HCT116 (cell line): ENCODE data around the gene GRIK4. TPM values are rescaled to one million over a fixed set of nuclear protein-coding genes. Genes with fewer than 3 reads are reported as not detected.

Source experiments
- ATAC-seq: fragments of 200-7000 bp; cut with Tn5 transposase; 2 replicates; pipeline ENCODE4 v1.9.1; 2020; ENCODE audit warnings: mild to moderate bottlenecking, moderate library complexity
- BruUV-seq: library from RNA; stranded (reverse); fragments of 400-500 nt; replicated peaks from 2 replicates; lab custom pipeline; 2021; lab: Mats Ljungman, UMichigan
- CTCF ChIA-PET: fragments of 300-600 bp; sonication (Branson Sonifier 250); formaldehyde crosslinking; loops from one replicate; lab custom pipeline; 2021; ENCODE audit warnings: antibody characterized with exemption; lab: Charles Lee
- POLR2A ChIA-PET: fragments of 300-600, 350-600 bp; sonication (Branson Sonifier 250); formaldehyde crosslinking; loops from one replicate; lab custom pipeline; 2021; ENCODE audit warnings: antibody characterized with exemption; lab: Charles Lee
- RAD21 ChIA-PET, 2 experiments: fragments of 300-600 bp; sonication (Branson Sonifier 250); formaldehyde crosslinking; loops; one replicate each; lab custom pipeline; 2023; ENCODE audit warnings: low total read pairs in 2 of 2; ENCODE audit not compliant: uncharacterized antibody in 2 of 2, unreplicated experiment in 2 of 2, low non-redundant PET in 1 of 2; lab: Charles Lee
- DNase-seq: peaks from one replicate; pipeline ENCODE4 v3.0.0-alpha.2; 2010; ENCODE audit warnings: low read depth, low spot score
- H2AFZ ChIP-seq: fragments of 200-600 bp; shearing (Covaris generic), sonication (generic); 2 replicates; pipeline ENCODE4 v1.6.1; 2017; ENCODE audit warnings: low read depth, mixed run types, mixed read lengths, antibody characterized with exemption, low read length; ENCODE audit not compliant: poor library complexity, severe bottlenecking
- H3K27ac ChIP-seq: 2 replicates; pipeline ENCODE4 v1.5.1; 2012; ENCODE audit warnings: low read depth, low read length
- H3K27me3 ChIP-seq: fragments of 200-600 bp; sonication (generic); 2 replicates; pipeline ENCODE4 v1.6.1; 2016; ENCODE audit warnings: mixed run types, low read length, mixed read lengths; ENCODE audit not compliant: insufficient read depth
- H3K36me3 ChIP-seq, 2 experiments: fragments of 200-500 bp in 1 of 2; fragments of 200-600 bp in 1 of 2; sonication (Bioruptor generic) in 1 of 2; sonication (generic) in 1 of 2; 2 replicates each; pipeline versions ENCODE4 v1.5.1 to v1.6.1; 2014 to 2016; ENCODE audit warnings: low read length in 2 of 2, inconsistent platforms in 1 of 2, mixed read lengths in 1 of 2, mixed run types in 1 of 2; ENCODE audit not compliant: insufficient read depth in 2 of 2, control insufficient read depth in 1 of 2
- H3K4me1 ChIP-seq, 2 experiments: fragments of 200-600 bp in 1 of 2; sonication (generic) in 1 of 2; 2 replicates each; pipeline versions ENCODE4 v1.5.1 to v1.6.1; 2012 to 2017; ENCODE audit warnings: low read length in 2 of 2, inconsistent platforms in 1 of 2, mild to moderate bottlenecking in 1 of 2, mixed read lengths in 1 of 2, mixed run types in 1 of 2, moderate library complexity in 1 of 2; ENCODE audit not compliant: insufficient read depth in 2 of 2, control insufficient read depth in 1 of 2
- H3K4me2 ChIP-seq: fragments of 200-600 bp; sonication (generic); 2 replicates; pipeline ENCODE4 v1.6.1; 2017; ENCODE audit warnings: mixed run types, low read length, mixed read lengths
- H3K4me3 ChIP-seq, 2 experiments: fragments of 200-600 bp in 1 of 2; sonication (generic) in 1 of 2; replicated peaks in 1 of 2; 2 replicates each; pipeline ENCODE4 v1.5.1; 2011 to 2016; ENCODE audit warnings: low read length in 2 of 2, control low read depth in 1 of 2, low read depth in 1 of 2, mild to moderate bottlenecking in 1 of 2, mixed read lengths in 1 of 2, mixed run types in 1 of 2
- H3K79me2 ChIP-seq: fragments of 200-600 bp; sonication (generic); 2 replicates; pipeline ENCODE4 v1.6.1; 2017; ENCODE audit warnings: mild to moderate bottlenecking, mixed run types, low read length, moderate library complexity, mixed read lengths; ENCODE audit not compliant: insufficient read depth
- H3K9ac ChIP-seq: fragments of 200-600 bp; sonication (generic); 2 replicates; pipeline ENCODE4 v1.6.1; 2016; ENCODE audit warnings: low read length, mixed read lengths
- H3K9me2 ChIP-seq: fragments of 200-600 bp; sonication (generic), shearing (Covaris generic); 2 replicates; pipeline ENCODE4 v1.6.1; 2017; ENCODE audit warnings: mixed run types, mild to moderate bottlenecking, moderate library complexity; ENCODE audit not compliant: insufficient read depth
- H3K9me3 ChIP-seq, 2 experiments: fragments of 200-500 bp in 1 of 2; fragments of 200-600 bp in 1 of 2; sonication (Bioruptor generic) in 1 of 2; sonication (generic) in 1 of 2; 2 replicates each; pipeline ENCODE4 v1.6.1; 2014 to 2017; ENCODE audit warnings: low read length in 2 of 2, mixed read lengths in 2 of 2, inconsistent platforms in 1 of 2, low read depth in 1 of 2, mild to moderate bottlenecking in 1 of 2, mixed run types in 1 of 2, moderate library complexity in 1 of 2; ENCODE audit not compliant: control insufficient read depth in 1 of 2, insufficient read depth in 1 of 2
- H4K20me1 ChIP-seq: fragments of 200-600 bp; sonication (generic), shearing (Covaris generic); 2 replicates; pipeline ENCODE4 v1.6.1; 2017; ENCODE audit warnings: mixed run types, mild to moderate bottlenecking, moderate library complexity; ENCODE audit not compliant: insufficient read depth
- CBX3 ChIP-seq: IDR thresholded peaks from 2 replicates; pipeline ENCODE4 v1.6.1; 2012; ENCODE audit warnings: low read depth
- CTCF ChIP-seq, 3 experiments: fragments of 200-600 bp in 1 of 3; sonication (generic) in 1 of 3; IDR thresholded peaks in 2 of 3; conservative IDR thresholded peaks in 1 of 3; 2 replicates each; pipeline ENCODE4 v1.5.1; 2012 to 2017; ENCODE audit warnings: low read depth in 2 of 3, low read length in 2 of 3, antibody characterized with exemption in 1 of 3, borderline replicate concordance in 1 of 3, control low read depth in 1 of 3, mild to moderate bottlenecking in 1 of 3, mixed read lengths in 1 of 3, mixed run types in 1 of 3, moderate library complexity in 1 of 3; ENCODE audit not compliant: insufficient read depth in 1 of 3
- EGR1 ChIP-seq: IDR thresholded peaks from 2 replicates; pipeline ENCODE4 v1.6.1; 2012; ENCODE audit warnings: low read depth
- EZH2 ChIP-seq: fragments of 200-600 bp; sonication (generic); IDR thresholded peaks from 2 replicates; pipeline ENCODE4 v1.6.1; 2017; ENCODE audit warnings: antibody characterized with exemption, mixed run types
- FOSL1 ChIP-seq: IDR thresholded peaks from 2 replicates; pipeline ENCODE4 v1.6.1; 2012; ENCODE audit warnings: low read depth
- POLR2A ChIP-seq: IDR thresholded peaks from 2 replicates; pipeline ENCODE4 v1.7.0; 2011; ENCODE audit warnings: borderline replicate concordance; ENCODE audit not compliant: insufficient read depth, insufficient read length; ENCODE audit errors: extremely low read depth
- POLR2AphosphoS5 ChIP-seq: IDR thresholded peaks from 2 replicates; pipeline ENCODE4 v1.6.1; 2011; ENCODE audit warnings: mild to moderate bottlenecking, low read depth, low read length, moderate library complexity
- RAD21 ChIP-seq: IDR thresholded peaks from 2 replicates; pipeline ENCODE4 v1.6.1; 2012; ENCODE audit warnings: low read depth, mild to moderate bottlenecking
- SIN3A ChIP-seq: IDR thresholded peaks from 2 replicates; pipeline ENCODE4 v1.6.1; 2012; ENCODE audit warnings: low read depth
- SRF ChIP-seq: IDR thresholded peaks from 2 replicates; pipeline ENCODE4 v1.6.1; 2012; ENCODE audit warnings: low read depth
- YY1 ChIP-seq: IDR thresholded peaks from 2 replicates; pipeline ENCODE4 v1.6.1; 2011; ENCODE audit warnings: low read length, low read depth, moderate library complexity, mild to moderate bottlenecking; ENCODE audit not compliant: insufficient replicate concordance; ENCODE audit errors: extremely low read depth
- intact Hi-C: fragments of 100-400 bp; cut with micrococcal nuclease; formaldehyde crosslinking; loops from 2 replicates; pipeline ENCODE4 v1.10.0; 2022
- total RNA-seq: library from RNA; stranded (reverse); gene quantifications from one replicate; pipeline ENCODE4 v1.2.1, GENCODE V29; 2021; ENCODE audit not compliant: unreplicated experiment
- TF ChIP-seq, protein P1 (sequence below): IDR thresholded peaks from 2 replicates; pipeline ENCODE4 v1.6.1; 2012; ENCODE audit warnings: low read depth

GRIK4 gene
- total RNA-seq, 1 experiment from 2014 or later: 0.52 TPM

- no peak overlapping the region for H3K9ac ChIP-seq
- H2AFZ ChIP-seq: no peak overlapping the region
- CTCF ChIA-PET: no interaction called here
- H3K9me3 ChIP-seq: peaks cover 0 to 12% of the 10 kb centered on the region in 2 experiments; a peak in 1 of 4 replicates
- H3K36me3 ChIP-seq: no peaks in the 10 kb centered on the region
- H3K4me3 ChIP-seq: no peak overlapping the region
- peaks cover 0 to 9% of the 10 kb centered on the region in 2 experiments; a peak in 3 of 4 replicates for H3K4me1 ChIP-seq
- RAD21 ChIA-PET: no interaction called here
- H4K20me1 ChIP-seq: no peaks in the 10 kb centered on the region
- TF ChIP-seq YY1: no peak
- TF ChIP-seq FOSL1: no peak
- no peak for TF ChIP-seq SIN3A
- no peak for TF ChIP-seq EZH2
- no peak for TF ChIP-seq POLR2A
- TF ChIP-seq, protein P1, sequence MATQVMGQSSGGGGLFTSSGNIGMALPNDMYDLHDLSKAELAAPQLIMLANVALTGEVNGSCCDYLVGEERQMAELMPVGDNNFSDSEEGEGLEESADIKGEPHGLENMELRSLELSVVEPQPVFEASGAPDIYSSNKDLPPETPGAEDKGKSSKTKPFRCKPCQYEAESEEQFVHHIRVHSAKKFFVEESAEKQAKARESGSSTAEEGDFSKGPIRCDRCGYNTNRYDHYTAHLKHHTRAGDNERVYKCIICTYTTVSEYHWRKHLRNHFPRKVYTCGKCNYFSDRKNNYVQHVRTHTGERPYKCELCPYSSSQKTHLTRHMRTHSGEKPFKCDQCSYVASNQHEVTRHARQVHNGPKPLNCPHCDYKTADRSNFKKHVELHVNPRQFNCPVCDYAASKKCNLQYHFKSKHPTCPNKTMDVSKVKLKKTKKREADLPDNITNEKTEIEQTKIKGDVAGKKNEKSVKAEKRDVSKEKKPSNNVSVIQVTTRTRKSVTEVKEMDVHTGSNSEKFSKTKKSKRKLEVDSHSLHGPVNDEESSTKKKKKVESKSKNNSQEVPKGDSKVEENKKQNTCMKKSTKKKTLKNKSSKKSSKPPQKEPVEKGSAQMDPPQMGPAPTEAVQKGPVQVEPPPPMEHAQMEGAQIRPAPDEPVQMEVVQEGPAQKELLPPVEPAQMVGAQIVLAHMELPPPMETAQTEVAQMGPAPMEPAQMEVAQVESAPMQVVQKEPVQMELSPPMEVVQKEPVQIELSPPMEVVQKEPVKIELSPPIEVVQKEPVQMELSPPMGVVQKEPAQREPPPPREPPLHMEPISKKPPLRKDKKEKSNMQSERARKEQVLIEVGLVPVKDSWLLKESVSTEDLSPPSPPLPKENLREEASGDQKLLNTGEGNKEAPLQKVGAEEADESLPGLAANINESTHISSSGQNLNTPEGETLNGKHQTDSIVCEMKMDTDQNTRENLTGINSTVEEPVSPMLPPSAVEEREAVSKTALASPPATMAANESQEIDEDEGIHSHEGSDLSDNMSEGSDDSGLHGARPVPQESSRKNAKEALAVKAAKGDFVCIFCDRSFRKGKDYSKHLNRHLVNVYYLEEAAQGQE: no peak
- TF ChIP-seq POLR2AphosphoS5: no peak
- TF ChIP-seq CTCF (IDR thresholded peaks at IDR 0.05 in 2 of 3, conservative IDR thresholded peaks at IDR 0.05 in 1 of 3; ENCODE audit: borderline replicate concordance in 1 of 3, insufficient read depth in 1 of 3, low read depth in 2 of 3, low read length in 2 of 3): no peak
- TF ChIP-seq SRF: no peak
- no peak for TF ChIP-seq EGR1
- no peak for TF ChIP-seq RAD21
- no peak for TF ChIP-seq CBX3
- TF ChIP-seq, all 23 proteins: peak for 0
- H3K4me2 ChIP-seq: no peak overlapping the region
- intact Hi-C loops: no loop called here
- no peak overlapping the region for H3K27ac ChIP-seq
- POLR2A ChIA-PET: no interaction called here
- ATAC-seq (no peak), DNase-seq (no peak)
- no TSS peak for BruUV-seq
- H3K79me2 ChIP-seq: no peaks in the 10 kb centered on the region
- H3K9me2 ChIP-seq: no peaks in the 10 kb centered on the region
- no peaks in the 10 kb centered on the region for H3K27me3 ChIP-seq
Observed at GRCh38 chr11:120769906-120770305, 258.4 kb downstream of the GRIK4 start.
